OCI-LY7 (cell line): Measurements from ENCODE around the gene PEG3. TPM values are rescaled to one million over a fixed set of nuclear protein-coding genes. Genes with fewer than 3 reads are reported as not detected.
"Not testable (repeated sequence)": the region's sequence is repeated elsewhere in the genome, so short reads cannot be mapped to it uniquely, and the experiment has no call there.

Experiments
- BruUV-seq: library from RNA; stranded (reverse); fragments of 400-500 nt; replicated peaks from 2 replicates; lab custom pipeline; 2021; lab: Mats Ljungman, UMichigan
- CTCF ChIA-PET: fragments of 300-600 bp; sonication (Branson Sonifier 250); formaldehyde crosslinking; loops from one replicate; lab custom pipeline; 2022; ENCODE audit warnings: antibody characterized with exemption; ENCODE audit not compliant: unreplicated experiment; lab: Charles Lee
- POLR2A ChIA-PET: fragments of 300-600 bp; sonication (Branson Sonifier 250); formaldehyde crosslinking; loops from one replicate; lab custom pipeline; 2022; ENCODE audit warnings: antibody characterized with exemption; lab: Charles Lee
- DNase-seq: peaks from one replicate; pipeline ENCODE4 v3.0.0-alpha.2; 2015; ENCODE audit warnings: low spot score
- H2AFZ ChIP-seq: fragments of 200-600 bp; sonication (generic), shearing (Covaris generic); 2 replicates; pipeline ENCODE4 v1.6.1; 2014; ENCODE audit warnings: mild to moderate bottlenecking, antibody characterized with exemption, low read length, moderate library complexity
- H3K27ac ChIP-seq: fragments of 200-600 bp; sonication (generic); 2 replicates; pipeline ENCODE4 v1.5.1; 2014; ENCODE audit warnings: mixed run types, low read depth, mild to moderate bottlenecking, moderate library complexity, low read length, inconsistent platforms; ENCODE audit not compliant: poor library complexity, severe bottlenecking
- H3K36me3 ChIP-seq: fragments of 200-600 bp; sonication (generic); 2 replicates; pipeline ENCODE4 v1.6.1; 2014; ENCODE audit warnings: mild to moderate bottlenecking, antibody characterized with exemption, low read length, moderate library complexity, mixed read lengths; ENCODE audit not compliant: insufficient read depth
- H3K4me1 ChIP-seq: fragments of 200-600 bp; sonication (generic); 2 replicates; pipeline ENCODE4 v1.5.1; 2014; ENCODE audit warnings: mild to moderate bottlenecking, low read length; ENCODE audit not compliant: insufficient read depth, poor library complexity, severe bottlenecking
- H3K4me2 ChIP-seq: fragments of 200-600 bp; sonication (generic); 2 replicates; pipeline ENCODE4 v1.6.1; 2014; ENCODE audit warnings: mild to moderate bottlenecking, low read length
- H3K4me3 ChIP-seq: fragments of 200-600 bp; sonication (generic); 2 replicates; pipeline ENCODE4 v1.5.1; 2014; ENCODE audit warnings: mild to moderate bottlenecking, low read depth, low read length; ENCODE audit not compliant: poor library complexity, severe bottlenecking
- H3K79me2 ChIP-seq: fragments of 200-600 bp; sonication (generic); 2 replicates; pipeline ENCODE4 v1.6.1; 2016; ENCODE audit warnings: low read depth, mild to moderate bottlenecking, low read length, moderate library complexity, mixed read lengths; ENCODE audit not compliant: insufficient read depth
- H3K9me2 ChIP-seq: fragments of 200-600 bp; sonication (generic); 2 replicates; pipeline ENCODE4 v1.6.1; 2016; ENCODE audit warnings: mild to moderate bottlenecking, low read length, mixed read lengths; ENCODE audit not compliant: insufficient read depth
- H3K9me3 ChIP-seq: fragments of 200-600 bp; sonication (generic); 2 replicates; pipeline ENCODE4 v1.6.1; 2014; ENCODE audit warnings: mild to moderate bottlenecking, mixed run types, low read length, mixed read lengths
- H4K20me1 ChIP-seq: fragments of 200-600 bp; sonication (generic); 2 replicates; pipeline ENCODE4 v1.6.1; 2014; ENCODE audit warnings: mild to moderate bottlenecking, antibody characterized with exemption, low read length, moderate library complexity, mixed read lengths; ENCODE audit not compliant: insufficient read depth
- EZH2phosphoT487 ChIP-seq: fragments of 200-600 bp; sonication (generic); IDR thresholded peaks from 2 replicates; pipeline ENCODE4 v1.6.1; 2018; ENCODE audit warnings: low read depth, borderline replicate concordance, mild to moderate bottlenecking, mixed run types, antibody characterized with exemption, low read length, moderate library complexity, mixed read lengths
- intact Hi-C: fragments of 100-400 bp; cut with micrococcal nuclease; formaldehyde crosslinking; loops from one replicate; pipeline ENCODE4 v1.10.0; 2022; ENCODE audit not compliant: unreplicated experiment
- total RNA-seq, 2 experiments: library from RNA; depleted of rRNA in 1 of 2; stranded (reverse); fragments of >200 nt in 1 of 2; shearing (Covaris generic) in 1 of 2; gene quantifications; 2 replicates each; pipeline ENCODE4 v1.2.3, GENCODE V29; 2014 to 2022
- TF ChIP-seq, protein P1 (sequence below): fragments of 200-600 bp; sonication (generic); conservative IDR thresholded peaks from 2 replicates; pipeline ENCODE4 v1.5.1; 2014; ENCODE audit warnings: mild to moderate bottlenecking, antibody characterized with exemption, low read length, moderate library complexity, mixed read lengths

PEG3 gene
- total RNA-seq, 2 experiments from 2014 or later: not detected

GRCh38 chr19:56858026-56858425, 17.5 kb upstream of the PEG3 start:
- H2AFZ ChIP-seq: no peak overlapping the region
- DNase-seq: no peak
- ChIA-PET CTCF (no interaction called here), POLR2A (no interaction called here)
- H3K9me3 ChIP-seq: no peaks in the 10 kb centered on the region
- no peak overlapping the region for H3K4me2 ChIP-seq
- BruUV-seq: no TSS peak
- no peaks in the 10 kb centered on the region for H3K36me3 ChIP-seq
- no peak overlapping the region for H3K27ac ChIP-seq
- no peaks in the 10 kb centered on the region for H3K4me1 ChIP-seq
- H4K20me1 ChIP-seq: no peaks in the 10 kb centered on the region
- H3K9me2 ChIP-seq: no peaks in the 10 kb centered on the region
- intact Hi-C loops: no loop called here
- H3K79me2 ChIP-seq: no peaks in the 10 kb centered on the region
- no peak overlapping the region for H3K4me3 ChIP-seq
- TF ChIP-seq, protein P1, sequence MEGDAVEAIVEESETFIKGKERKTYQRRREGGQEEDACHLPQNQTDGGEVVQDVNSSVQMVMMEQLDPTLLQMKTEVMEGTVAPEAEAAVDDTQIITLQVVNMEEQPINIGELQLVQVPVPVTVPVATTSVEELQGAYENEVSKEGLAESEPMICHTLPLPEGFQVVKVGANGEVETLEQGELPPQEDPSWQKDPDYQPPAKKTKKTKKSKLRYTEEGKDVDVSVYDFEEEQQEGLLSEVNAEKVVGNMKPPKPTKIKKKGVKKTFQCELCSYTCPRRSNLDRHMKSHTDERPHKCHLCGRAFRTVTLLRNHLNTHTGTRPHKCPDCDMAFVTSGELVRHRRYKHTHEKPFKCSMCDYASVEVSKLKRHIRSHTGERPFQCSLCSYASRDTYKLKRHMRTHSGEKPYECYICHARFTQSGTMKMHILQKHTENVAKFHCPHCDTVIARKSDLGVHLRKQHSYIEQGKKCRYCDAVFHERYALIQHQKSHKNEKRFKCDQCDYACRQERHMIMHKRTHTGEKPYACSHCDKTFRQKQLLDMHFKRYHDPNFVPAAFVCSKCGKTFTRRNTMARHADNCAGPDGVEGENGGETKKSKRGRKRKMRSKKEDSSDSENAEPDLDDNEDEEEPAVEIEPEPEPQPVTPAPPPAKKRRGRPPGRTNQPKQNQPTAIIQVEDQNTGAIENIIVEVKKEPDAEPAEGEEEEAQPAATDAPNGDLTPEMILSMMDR: no peak
- TF ChIP-seq EZH2phosphoT487: no peak

- H3K27ac ChIP-seq: no peak overlapping the region
- H3K4me2 ChIP-seq: no peak overlapping the region
- H2AFZ ChIP-seq: no peak overlapping the region
- H3K4me1 ChIP-seq: no peaks in the 10 kb centered on the region
- CTCF ChIA-PET: no interaction called here
- intact Hi-C loops: no loop called here
- H3K79me2 ChIP-seq: no peaks in the 10 kb centered on the region
- H3K9me2 ChIP-seq: no peaks in the 10 kb centered on the region
- no peaks in the 10 kb centered on the region for H3K9me3 ChIP-seq
- no peak overlapping the region for H3K4me3 ChIP-seq
- TF ChIP-seq, protein P1: no peak
- TF ChIP-seq EZH2phosphoT487: no peak
- no TSS peak for BruUV-seq
- POLR2A ChIA-PET: no interaction called here
- no peak for DNase-seq
- no peaks in the 10 kb centered on the region for H4K20me1 ChIP-seq
- no peaks in the 10 kb centered on the region for H3K36me3 ChIP-seq
These were observed 16.3 kb upstream of the PEG3 start for GRCh38 chr19:56856822-56857221.

DNA sequence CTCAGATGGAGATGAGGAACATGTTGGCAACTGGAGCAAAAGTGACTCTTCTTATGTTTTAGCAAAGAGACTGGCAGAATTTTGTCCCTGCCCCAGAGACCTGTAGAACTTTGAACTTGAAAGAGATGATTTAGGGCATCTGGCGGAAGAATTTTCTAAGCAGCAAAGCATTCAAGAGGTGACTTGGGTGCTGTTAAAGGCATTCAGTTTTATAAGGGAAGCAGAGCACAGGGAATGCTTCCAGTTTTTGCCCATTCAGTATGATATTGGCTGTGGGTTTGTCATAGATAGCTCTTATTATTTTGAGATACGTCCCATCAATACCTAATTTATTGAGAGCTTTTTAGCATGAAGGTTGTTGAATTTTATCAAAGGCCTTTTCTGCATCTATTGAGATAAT, 11.8 kb upstream of the PEG3 start:
- BruUV-seq, POLR2A ChIA-PET, H3K27ac ChIP-seq, H3K9me2 ChIP-seq, H3K9me3 ChIP-seq, H3K4me3 ChIP-seq, DNase-seq, H3K79me2 ChIP-seq, H3K4me1 ChIP-seq, H2AFZ ChIP-seq, H3K4me2 ChIP-seq, intact Hi-C loops, CTCF ChIA-PET, H4K20me1 ChIP-seq, H3K36me3 ChIP-seq: not testable (repeated sequence)
